ENCODE measurements around the gene CSF3. TPM values are rescaled to one million over a fixed set of nuclear protein-coding genes. Genes with fewer than 3 reads are reported as not detected.

CSF3 gene
- total RNA-seq, 1 experiment from 2014 or later, result not detected

GRCh38 chr17:40014375-40014980 is 762 bp upstream of the CSF3 start:
- H3K27ac ChIP-seq (ENCODE audit: low read depth, low read length), result no peak overlapping the region
- no peak overlapping the region for H3K4me3 ChIP-seq (replicated peaks in 1 of 2; ENCODE audit: low read depth in 1 of 2, low read length in 2 of 2)
- CTCF ChIA-PET, result interaction anchor here (1.0 to 2.0 kb wide), 4 partner anchors 21 to 154 kb away, joined by 3 to 8 read pairs (median 4); partner anchors contain the start of gene NR1D1
- RAD21 ChIA-PET (ENCODE audit: low non-redundant PET in 1 of 2, low total read pairs in 2 of 2, uncharacterized antibody in 2 of 2, unreplicated experiment in 2 of 2), result no interaction called here
- no peak for DNase-seq (ENCODE audit: low read depth, low spot score)
- no peaks in the 10 kb centered on the region; a peak in 1 of 4 replicates for H3K36me3 ChIP-seq (ENCODE audit: control insufficient read depth in 1 of 2, insufficient read depth in 2 of 2, low read length in 2 of 2)
- peaks cover 0 to 7% of the 10 kb centered on the region in 2 experiments; a peak in 2 of 4 replicates for H3K4me1 ChIP-seq (ENCODE audit: control insufficient read depth in 1 of 2, insufficient read depth in 2 of 2, low read length in 2 of 2)
- no peaks in the 10 kb centered on the region for H3K9me2 ChIP-seq (ENCODE audit: insufficient read depth)
- no TSS peak for BruUV-seq (replicated peaks)
- no peak for ATAC-seq
- TF ChIP-seq REST (IDR thresholded peaks at IDR 0.05; ENCODE audit: low read depth), result no peak
- no peak for TF ChIP-seq MAX (IDR thresholded peaks at IDR 0.05)
- TF ChIP-seq POLR2AphosphoS5 (IDR thresholded peaks at IDR 0.05; ENCODE audit: low read depth, low read length), result no peak
- no peak for TF ChIP-seq POLR2A (IDR thresholded peaks at IDR 0.05; ENCODE audit: borderline replicate concordance, extremely low read depth, insufficient read depth, insufficient read length)
- TF ChIP-seq EZH2phosphoT487 (IDR thresholded peaks at IDR 0.05; ENCODE audit: borderline replicate concordance), result no peak
- no peak for TF ChIP-seq ZFX (IDR thresholded peaks at IDR 0.05)
- TF ChIP-seq TCF7L2 (IDR thresholded peaks at IDR 0.05; ENCODE audit: borderline replicate concordance, extremely low read depth, insufficient read depth, insufficient read length), result no peak
- TF ChIP-seq ZBTB33 (IDR thresholded peaks at IDR 0.05; ENCODE audit: extremely low read depth, insufficient replicate concordance, low read length), result no peak
- TF ChIP-seq RAD21 (IDR thresholded peaks at IDR 0.05; ENCODE audit: low read depth), result no peak
- TF ChIP-seq EZH2 (IDR thresholded peaks at IDR 0.05), result no peak
- no peak for TF ChIP-seq YY1 (IDR thresholded peaks at IDR 0.05; ENCODE audit: extremely low read depth, insufficient replicate concordance, low read depth, low read length)
- H3K79me2 ChIP-seq (ENCODE audit: insufficient read depth, low read length), result no peaks in the 10 kb centered on the region
- H2AFZ ChIP-seq (ENCODE audit: low read depth, low read length, poor library complexity, severe bottlenecking), result no peak overlapping the region
- no peaks in the 10 kb centered on the region for H3K27me3 ChIP-seq (ENCODE audit: insufficient read depth, low read length)
- H4K20me1 ChIP-seq (ENCODE audit: insufficient read depth), result no peaks in the 10 kb centered on the region
- H3K4me2 ChIP-seq (ENCODE audit: low read length), result no peak overlapping the region
- intact Hi-C loops (cut with micrococcal nuclease), result loop anchor here (5.0 kb wide), 2 partner anchors 278 to 343 kb away; no protein-coding TSS in a partner anchor
- no peaks in the 10 kb centered on the region for H3K9me3 ChIP-seq (ENCODE audit: control insufficient read depth in 1 of 2, insufficient read depth in 1 of 2, low read depth in 1 of 2, low read length in 2 of 2)
- no peak overlapping the region for H3K9ac ChIP-seq (ENCODE audit: low read length)
- POLR2A ChIA-PET, result no interaction called here

All from HCT116 (cell line).